ENCODE results near the gene HP1BP3.
A peak's percentile ranks its signal among the peaks of the same experiment; 100 is the strongest.
"Not testable (repeated sequence)": the region's sequence is repeated elsewhere in the genome, so short reads cannot be mapped to it uniquely, and the experiment has no call there.

The HP1BP3 gene, protein sequence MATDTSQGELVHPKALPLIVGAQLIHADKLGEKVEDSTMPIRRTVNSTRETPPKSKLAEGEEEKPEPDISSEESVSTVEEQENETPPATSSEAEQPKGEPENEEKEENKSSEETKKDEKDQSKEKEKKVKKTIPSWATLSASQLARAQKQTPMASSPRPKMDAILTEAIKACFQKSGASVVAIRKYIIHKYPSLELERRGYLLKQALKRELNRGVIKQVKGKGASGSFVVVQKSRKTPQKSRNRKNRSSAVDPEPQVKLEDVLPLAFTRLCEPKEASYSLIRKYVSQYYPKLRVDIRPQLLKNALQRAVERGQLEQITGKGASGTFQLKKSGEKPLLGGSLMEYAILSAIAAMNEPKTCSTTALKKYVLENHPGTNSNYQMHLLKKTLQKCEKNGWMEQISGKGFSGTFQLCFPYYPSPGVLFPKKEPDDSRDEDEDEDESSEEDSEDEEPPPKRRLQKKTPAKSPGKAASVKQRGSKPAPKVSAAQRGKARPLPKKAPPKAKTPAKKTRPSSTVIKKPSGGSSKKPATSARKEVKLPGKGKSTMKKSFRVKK

DNA sequence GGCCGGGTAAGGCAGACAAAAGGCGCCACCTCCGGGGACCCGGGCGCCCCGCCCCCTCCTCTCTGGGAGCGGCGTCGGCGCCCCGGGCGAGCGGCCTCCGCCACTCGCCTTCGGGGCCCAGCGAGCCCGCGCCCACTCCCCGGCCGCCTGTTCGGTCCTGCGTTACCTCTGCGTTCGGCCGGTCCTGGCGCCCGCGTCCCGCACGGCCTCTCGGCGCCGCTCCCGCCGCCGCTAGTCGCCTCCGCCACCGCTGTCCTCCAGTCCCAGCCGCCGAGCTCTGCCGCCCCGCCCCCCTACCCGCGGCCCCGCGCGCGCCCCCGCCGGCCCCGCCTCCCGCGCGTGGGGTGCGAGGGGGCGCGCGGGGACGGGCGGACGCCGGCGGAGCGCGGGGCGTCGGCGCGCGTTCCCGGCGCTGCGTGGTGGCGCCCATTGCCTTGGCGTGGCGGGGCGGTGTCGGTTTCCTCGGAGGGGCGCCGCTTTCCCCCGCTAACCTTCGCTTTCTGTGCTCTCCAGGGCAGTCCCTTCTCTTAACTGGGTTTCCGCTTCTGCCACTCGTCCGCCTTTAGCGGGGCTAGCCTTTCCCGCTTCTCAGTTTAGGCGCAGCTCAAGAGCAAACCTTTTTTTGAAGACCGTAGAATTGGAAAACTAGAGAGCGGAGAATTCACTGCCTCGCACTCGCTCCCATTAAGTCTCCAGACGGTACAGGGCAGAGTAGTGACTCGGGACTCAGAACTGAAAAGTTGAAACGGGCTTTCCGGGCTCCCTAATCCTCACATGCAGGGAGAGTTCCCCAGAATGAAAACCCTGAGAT, at the start of gene HP1BP3:
TSS of gene HP1BP3 (minus strand) at position 279 of the 811 bp plus-strand sequence. CDS start 6,867 bp downstream, outside the sequence.
- DNase-seq = peak; percentile 69 to 73

DNA sequence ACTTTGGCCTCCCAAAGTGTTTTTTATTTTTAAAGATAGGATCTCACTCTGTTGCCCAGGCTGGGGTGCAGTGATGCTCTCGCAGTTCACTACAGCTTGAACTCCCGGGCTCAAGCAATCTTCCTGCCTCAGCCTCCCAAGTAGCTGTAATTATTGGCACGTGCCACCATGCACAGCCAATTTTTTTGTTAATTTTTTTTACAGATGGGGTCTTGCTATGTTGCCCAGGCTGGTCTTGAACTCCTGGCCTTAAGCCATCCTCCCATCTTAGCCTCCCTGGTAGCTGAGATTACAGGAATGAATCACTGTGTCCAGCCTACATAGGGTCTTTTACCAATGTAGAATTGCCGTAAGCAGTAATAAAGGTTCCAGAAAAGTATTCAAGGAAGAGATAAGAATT, 49.1 kb upstream of the HP1BP3 start:
- DNase-seq = no peak

DNA sequence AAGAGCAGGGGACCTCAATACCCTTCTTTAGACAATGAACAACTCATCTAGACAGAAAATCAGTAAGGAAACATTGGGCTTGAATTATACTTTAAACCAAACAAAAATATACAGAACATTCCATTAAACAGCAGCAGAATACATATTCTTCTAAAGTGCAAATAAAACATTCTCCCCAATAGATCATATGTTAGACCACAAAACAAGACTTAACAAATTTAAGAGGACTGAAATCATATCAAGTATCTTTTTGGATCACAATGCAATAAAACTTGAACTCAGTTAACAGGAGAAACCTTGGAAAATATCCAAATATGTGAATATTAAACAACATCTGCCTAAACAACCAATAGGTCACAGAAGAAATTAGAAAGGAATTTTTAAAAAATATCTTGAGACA, 47.7 kb upstream of the HP1BP3 start:
- DNase-seq = no peak

DNA sequence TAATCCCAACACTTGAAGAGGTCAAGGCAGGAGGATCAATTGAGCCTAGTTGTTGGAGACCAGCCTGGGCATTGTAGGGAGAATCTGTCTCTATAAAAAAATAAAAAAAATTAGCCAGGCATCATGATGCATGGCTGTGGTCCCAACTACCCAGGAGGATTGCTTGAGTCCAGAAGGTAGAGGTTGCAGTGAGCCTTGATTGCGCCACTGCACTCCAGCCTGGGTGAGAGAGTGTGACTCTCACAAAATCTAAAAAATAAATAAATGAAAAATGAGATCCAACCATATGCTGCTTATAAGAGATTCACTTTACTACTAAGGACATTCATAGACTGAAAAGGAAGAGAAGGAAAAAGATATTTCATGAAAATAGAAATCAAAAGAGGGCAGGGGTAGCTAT, 47.1 kb upstream of the HP1BP3 start:
- DNase-seq = no peak

DNA sequence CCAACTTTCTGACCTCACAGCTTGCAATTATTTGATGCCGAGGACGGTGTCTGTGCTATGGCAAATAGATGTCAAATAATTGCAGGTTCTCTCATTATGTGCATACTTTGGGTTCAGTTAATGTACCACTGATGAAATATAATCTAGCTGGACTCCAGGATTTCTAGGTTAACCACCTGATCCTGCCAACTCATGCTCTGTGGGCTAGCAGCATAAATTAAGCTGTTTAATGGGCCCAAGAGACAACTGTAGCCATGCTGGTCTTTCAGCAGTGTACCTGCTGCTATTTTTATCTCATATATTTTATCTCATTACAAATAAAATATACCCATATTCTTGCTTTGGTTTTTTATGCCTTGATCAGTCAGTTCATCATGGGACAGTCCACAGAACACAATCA, 43.3 kb upstream of the HP1BP3 start:
- no peak for DNase-seq

DNA sequence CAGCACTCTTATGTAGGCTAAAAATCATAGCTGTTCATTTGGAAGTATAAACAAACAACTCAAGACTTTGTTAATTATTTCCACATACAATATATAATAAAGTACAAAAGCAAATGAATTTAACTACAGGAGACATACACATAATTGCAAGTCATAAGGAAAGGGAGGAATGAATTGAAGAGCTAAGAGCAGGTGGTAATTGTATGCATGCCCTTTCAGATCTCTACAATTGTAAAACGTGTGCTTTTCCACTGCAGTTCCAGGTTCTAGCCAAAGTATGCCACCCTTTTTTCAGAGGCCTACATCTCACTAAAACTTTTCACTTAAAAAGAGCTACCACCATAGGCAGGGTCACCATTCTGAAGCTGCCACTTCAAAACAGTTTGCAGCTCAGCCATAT, 42.8 kb upstream of the HP1BP3 start:
- DNase-seq = no peak

DNA sequence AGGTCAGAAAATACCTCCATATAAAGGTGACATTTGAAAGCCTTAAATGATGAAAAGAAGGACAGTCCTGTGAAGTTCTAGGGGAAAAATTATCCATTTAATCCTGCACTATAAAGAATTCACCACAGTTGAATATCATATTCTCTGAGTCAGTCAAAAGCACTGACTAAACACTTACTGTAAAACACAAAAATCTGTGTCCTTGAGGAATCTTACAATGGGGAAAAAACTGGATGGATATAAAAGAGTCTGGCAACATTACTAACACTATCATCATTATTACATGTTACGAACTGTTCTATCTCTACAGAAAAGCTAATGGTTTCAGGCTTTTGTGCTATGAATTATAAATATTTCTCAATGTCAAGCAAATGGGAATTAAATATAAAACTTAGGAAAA, 42.4 kb upstream of the HP1BP3 start:
- DNase-seq = no peak

DNA sequence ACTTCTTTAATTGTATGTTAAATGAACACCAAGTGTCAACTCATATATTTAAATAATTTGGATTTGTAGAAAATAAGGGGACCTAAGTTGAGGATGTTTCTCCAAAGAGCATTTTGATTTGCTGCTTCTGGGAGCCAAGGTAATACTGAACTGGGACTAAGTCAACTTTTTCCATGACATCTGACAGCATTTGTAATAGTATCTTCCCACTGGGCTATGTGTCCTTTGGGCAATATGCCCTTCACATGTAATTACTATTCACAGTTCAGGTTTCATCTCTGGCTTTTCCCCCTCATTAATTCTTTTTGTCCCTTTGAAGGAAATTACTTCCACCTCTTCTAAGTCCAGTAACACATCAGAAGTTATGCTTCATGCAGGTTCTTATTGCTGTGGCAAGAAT, 36.7 kb upstream of the HP1BP3 start:
- DNase-seq = no peak

DNA sequence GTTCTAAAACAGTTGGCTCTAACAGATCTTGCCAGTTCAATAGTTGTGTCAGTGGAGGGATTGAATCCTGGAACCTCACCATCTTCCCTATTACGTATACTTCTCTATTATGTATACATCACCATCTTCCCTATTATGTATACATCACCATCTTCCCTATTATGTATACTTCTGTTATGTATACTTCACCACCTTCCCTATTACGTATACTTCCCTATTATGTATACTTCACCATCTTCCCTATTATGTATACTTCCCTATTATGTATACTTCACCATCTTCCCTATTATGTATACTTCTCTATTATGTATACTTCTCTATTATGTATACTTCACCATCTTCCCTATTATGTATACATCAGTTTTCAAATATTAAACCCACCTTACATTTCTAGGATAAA, 34.4 kb upstream of the HP1BP3 start:
- peak; percentile 5 to 27 for DNase-seq

DNA sequence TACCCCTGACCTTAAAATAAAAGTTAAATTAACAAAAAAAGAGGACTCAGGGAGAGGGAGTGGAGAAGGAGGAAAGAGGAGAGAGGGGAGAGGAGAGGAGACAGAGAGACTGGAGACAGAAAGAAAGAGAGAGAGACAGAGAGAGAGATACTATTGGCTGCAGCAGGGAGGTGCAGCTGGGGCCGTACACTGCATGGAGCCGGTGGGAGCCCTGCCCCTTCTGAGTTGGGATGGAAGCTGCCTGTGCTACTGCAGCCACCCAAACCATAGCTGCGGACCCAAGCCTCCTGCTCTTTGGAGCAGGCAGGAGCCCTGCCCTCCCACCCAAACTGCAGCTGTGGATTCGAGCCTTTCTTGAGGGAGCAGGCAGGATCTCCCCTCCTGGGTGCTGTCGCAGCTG, 32.7 kb upstream of the HP1BP3 start:
- no peak for DNase-seq

DNA sequence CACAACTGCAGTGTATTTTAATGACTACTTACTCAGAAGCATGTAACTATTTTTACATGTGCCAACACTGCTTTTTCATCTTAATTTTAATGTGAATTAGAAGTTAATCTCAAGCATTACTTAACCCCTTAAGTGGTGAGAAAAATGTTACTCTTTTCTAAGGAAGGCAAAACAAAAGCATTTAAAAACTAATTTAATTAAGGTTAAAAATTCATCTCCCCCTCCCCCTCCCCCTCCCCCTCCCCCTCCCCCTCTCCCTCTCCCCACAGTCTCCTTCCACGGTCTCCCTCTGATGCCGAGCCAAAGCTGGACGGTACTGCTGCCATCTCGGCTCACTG, 27.4 kb upstream of the HP1BP3 start:
- no peak for DNase-seq

DNA sequence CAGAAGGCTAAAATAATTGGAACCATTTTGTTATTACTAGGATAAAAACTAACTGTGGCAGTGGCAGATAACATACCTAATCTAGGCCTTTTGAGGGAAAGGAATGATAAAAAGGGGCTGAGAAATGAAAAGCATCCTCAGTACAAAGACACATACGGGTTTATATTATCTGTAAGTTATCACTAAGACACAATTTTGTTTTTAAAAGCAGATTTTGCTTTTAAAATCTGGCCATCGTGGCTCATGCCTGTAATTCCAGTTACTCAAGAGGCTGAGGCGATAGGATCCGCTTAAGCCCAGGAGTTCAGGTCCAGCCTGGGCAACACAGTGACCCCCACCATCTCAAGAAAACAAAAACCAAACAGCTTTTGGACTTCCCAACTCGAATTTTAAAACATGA, 24.8 kb upstream of the HP1BP3 start:
- DNase-seq = no peak

DNA sequence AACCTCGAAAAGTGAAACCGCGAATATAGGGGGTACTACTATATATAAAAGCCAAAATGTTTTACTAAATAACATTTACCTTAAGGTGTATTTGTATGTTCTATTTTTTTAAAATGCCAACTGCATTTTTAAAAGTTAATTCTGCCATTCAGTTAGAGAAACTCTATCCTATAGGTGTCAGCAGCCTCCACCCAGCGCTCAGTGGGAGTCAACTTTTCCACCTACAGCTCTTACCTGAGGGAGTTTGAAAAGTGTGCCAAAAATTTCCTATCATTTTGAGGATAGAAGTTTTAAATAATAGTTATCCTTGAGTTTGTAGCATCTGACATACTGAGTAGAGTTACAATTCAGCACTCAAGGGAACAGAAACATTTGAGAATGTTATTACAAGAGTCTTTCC, 6.1 kb upstream of the HP1BP3 start:
- no peak for DNase-seq

DNA sequence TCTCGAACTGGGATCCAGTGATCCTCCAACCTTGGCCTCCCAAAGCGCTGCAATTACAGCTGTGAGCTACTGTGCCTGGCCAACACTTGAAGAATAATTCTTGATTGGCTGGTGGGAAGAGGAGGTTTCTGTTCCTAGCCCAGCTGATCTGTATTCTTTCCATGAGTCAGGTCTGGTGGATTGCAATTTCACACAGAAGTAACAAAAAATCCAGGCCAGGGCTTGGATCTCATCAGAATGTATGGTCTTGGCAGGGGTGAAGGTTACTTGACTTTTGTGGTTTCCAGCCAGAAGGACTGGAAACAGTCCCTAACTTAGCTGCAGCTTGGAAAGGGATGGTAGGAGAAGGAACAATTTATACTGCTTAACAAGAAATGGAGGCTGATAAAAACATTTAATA, 5.1 kb upstream of the HP1BP3 start:
- DNase-seq = no peak

DNA sequence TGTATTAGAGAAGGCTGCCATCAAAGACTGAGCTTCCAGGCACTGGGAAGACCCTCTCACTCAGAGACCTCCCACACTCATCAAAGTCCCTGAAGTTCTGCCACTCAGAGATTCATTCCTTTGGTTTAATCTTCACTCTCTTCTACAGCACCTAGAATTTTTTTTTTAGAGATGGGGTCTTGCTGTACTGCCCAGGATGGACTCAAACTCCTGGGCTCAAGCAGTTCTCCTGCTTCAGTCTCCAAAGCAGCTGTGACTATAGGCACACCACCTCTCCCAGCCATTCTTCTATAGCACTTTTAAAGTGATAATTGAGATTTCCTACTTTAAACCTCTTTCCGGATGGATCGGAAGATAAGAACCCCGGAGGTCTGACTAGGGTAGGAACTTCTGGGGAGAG, 3.7 kb upstream of the HP1BP3 start:
- no peak for DNase-seq

DNA sequence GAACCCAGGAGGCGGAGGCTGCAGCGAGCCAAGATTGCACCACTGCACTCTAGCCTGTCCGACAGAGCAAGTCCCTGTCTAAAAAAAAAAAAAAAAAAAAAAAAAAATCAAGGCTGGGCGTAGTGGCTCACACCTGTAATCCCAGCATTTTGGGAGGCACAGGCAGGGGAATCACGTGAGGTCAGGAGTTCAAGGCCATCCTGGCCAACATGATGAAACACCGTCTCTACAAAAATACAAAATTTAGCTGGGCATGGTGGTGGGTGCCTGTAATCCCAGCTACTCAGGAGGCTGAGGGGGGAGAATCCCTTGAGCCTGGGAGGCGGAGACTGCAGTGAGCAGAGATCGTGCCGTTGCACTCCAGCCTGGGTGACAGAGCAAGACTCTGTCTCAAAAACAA, 2.5 kb upstream of the HP1BP3 start:
- not testable (repeated sequence) for DNase-seq

DNA sequence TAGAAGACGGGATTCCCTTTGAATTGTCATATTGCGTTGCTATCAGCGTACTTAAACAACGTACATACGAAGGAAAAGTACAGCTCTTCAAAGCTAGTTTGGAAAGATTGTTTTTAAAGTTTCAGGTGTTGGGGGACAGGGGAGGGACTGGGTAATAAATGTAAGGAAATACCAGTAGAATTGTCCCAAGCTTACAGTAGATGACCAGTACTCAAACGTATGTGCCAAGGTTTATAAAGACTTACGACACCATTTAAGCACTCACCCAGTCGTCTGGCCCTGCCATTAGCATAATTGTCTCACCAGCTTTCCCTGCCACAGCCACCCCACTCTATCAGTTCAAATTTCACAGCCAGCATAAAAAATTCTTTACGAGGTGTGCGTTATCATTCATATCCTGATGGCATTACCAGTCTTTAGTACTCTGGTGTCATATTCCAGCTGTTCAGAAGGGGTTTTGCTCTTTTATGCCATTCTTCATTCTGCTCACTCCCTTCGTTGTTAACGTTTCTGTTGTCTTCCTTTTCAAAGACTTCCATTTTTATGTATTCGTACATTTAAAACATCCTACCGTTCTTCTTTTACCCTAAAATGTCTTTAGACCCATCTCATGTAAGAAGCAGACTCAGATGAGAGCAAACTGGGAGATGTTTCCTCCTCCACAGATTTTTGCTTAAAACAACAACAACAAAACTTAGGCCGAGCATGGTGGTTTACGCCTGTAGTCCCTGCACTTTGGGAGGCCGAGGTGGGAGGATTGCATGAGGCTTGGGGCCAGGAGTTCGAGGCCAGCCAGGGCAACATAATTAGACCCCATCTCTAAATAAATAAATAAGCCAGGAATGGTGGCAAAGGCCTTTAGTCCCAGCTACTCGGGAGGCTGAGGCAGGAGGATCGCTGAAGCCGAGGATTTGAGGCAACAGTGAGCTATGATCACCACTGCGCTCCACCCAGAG, 1.0 kb upstream of the HP1BP3 start:
- peak; percentile 56 to 76 for DNase-seq

DNA sequence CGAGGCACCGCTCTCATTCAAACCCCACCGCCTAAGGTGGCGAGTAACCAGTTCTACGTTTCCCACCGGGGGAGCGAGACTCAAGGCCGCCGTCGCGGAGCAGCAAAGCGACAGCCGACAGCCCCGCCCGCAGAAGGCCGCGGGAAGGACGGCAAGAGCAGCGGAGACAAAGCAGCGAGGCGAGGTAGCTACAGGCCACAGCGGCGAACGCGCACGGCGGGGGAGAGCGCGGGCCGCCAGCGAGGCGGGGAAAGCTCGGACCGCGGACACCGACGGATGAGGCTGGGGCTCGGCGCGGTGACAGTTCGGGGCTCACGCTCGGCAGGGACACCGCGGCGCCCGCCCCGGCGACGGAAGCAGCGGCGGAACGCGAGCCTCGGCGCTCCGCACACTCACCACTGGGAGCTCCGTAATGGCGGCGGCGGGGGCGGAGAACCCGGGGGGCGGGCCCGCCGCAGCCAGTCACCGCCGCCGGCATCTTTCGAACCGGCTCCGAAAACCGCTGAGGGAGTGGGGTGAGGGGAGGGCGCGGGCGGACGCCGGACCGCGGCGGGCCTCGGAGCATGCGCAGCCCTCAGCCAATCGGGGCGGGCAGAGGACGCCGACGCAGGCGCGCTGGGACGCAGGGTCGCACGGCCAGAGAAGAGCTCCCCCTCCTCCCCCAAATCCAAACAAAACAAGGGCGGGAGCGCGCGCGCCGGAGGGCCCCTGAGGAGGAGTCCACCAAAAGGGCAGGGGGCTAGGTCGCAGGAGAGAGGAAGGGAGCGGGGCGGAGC, 666 bp downstream of the HP1BP3 start:
- DNase-seq = peak; percentile 92 to 96

DNA sequence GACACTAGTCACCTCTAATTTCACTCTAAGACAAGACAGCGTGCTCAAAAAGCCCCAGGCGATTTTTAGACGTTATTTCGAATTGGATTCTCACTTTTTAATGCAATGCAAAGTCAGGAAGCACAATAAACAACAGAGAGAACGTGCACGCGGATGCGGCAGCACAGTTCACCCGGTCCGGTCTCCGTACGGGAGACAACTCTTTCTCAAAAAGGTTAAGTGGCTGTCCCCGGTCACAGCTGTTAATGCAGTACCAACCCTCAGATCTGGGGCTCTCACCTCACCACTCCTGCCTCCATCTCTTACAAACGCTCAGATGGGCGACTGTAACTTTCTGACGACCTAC, 1.2 kb downstream of the HP1BP3 start:
- DNase-seq = peak; percentile 1 to 2

DNA sequence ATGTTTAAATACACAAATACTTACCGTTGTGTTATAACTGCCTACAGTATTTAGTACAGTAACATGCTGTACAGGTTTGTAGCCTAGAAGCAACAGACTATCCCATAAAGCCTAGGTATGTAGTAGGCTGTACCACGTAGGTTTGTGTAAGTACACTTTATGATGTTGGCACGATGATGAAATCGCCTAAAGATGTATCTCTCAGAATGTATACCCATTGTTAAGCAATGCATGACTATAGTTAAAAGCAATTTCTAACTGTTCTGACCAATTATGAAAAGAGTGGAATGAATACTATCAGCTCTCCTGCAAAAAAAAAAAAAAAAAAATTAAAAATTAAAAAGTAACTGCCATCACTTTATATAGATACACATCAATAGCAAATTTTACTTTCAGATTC, 11.4 kb downstream of the HP1BP3 start:
- no peak for DNase-seq

DNA sequence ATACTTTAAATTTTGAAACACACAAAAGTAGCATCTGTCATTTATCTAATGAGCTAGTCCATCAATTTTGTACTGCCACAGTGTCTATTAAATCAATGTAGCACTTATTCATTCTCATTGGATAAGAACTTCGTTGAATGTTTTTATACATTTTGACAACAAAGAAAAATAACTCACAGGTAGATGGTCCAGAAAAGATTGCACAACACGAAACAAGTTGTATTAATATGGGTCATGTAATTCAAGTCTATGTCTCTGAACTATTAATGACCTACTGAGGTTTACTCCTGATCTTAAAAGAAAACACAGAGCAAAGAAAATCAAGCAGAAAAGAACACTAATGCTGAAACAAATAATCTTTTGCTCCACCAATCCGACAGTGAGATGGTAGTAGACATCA, 15.3 kb downstream of the HP1BP3 start:
- no peak for DNase-seq

All from inflammatory macrophage treated with lipopolysaccharide for 1 hour (primary cell).